HFF-Myc (cell line): ENCODE measurements around the gene PRMT7.

Experiments used
- DNase-seq: peaks from one replicate; pipeline ENCODE4 v3.0.0-alpha.2; 2011; ENCODE audit warnings: low read depth; ENCODE audit errors: extremely low read depth
- H3K4me3 ChIP-seq: replicated peaks from 2 replicates; pipeline ENCODE4 v1.5.1; 2011; ENCODE audit warnings: low read depth, mild to moderate bottlenecking, control low read depth, low read length
- CTCF ChIP-seq: IDR thresholded peaks from 2 replicates; pipeline ENCODE4 v1.5.1; 2012; ENCODE audit warnings: mild to moderate bottlenecking, low read depth, low read length, control low read depth; ENCODE audit errors: missing control alignments

The PRMT7 gene

GRCh38 chr16:68399456-68399855 lies 88.6 kb downstream of the PRMT7 start:
- DNase-seq = no peak
- no peak overlapping the region for H3K4me3 ChIP-seq
- TF ChIP-seq CTCF = no peak

- TF ChIP-seq CTCF = no peak
- no peak for DNase-seq
- H3K4me3 ChIP-seq = no peak overlapping the region
Observed at GRCh38 chr16:68400083-68400923, 89.5 kb downstream of the PRMT7 start.

- no peak overlapping the region for H3K4me3 ChIP-seq
- TF ChIP-seq CTCF = no peak
- DNase-seq = no peak
Observed at GRCh38 chr16:68400924-68401460, 90.2 kb downstream of the PRMT7 start.

GRCh38 chr16:68401871-68402747 lies 91.3 kb downstream of the PRMT7 start:
- H3K4me3 ChIP-seq = no peak overlapping the region
- no peak for TF ChIP-seq CTCF
- no peak for DNase-seq

GRCh38 chr16:68402748-68403040 lies 91.9 kb downstream of the PRMT7 start:
- TF ChIP-seq CTCF = no peak
- no peak for DNase-seq
- H3K4me3 ChIP-seq = no peak overlapping the region

- no peak overlapping the region for H3K4me3 ChIP-seq
- TF ChIP-seq CTCF = no peak
- DNase-seq = no peak
Observed at GRCh38 chr16:68403177-68403576, 92.4 kb downstream of the PRMT7 start.
